Measurements from ENCODE around the gene ASTN2.

ASTN2 gene

DNA sequence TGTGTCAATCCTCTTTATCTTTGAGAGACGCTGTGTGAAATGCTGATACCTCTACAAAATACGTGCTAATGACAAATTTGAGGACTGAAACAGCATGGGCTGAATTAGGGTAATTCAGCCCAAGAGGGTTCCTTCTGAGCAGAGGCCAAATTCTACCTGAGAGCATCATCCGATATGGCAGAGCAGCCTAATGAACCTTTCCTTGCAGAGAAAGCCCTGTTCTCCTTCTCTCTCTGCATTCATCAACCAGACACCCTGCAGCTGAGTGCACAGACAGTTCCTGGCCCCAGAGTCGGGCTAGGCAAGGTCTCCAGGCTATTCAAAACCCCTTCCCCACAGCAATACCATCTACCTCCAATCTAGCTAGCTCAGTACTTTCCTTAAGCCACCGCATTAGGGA, 649.8 kb downstream of the ASTN2 start:
- no peak overlapping the region for H3K27ac ChIP-seq
- no peak for TF ChIP-seq ZFX (IDR thresholded peaks at IDR 0.05)
- TF ChIP-seq, protein P1, sequence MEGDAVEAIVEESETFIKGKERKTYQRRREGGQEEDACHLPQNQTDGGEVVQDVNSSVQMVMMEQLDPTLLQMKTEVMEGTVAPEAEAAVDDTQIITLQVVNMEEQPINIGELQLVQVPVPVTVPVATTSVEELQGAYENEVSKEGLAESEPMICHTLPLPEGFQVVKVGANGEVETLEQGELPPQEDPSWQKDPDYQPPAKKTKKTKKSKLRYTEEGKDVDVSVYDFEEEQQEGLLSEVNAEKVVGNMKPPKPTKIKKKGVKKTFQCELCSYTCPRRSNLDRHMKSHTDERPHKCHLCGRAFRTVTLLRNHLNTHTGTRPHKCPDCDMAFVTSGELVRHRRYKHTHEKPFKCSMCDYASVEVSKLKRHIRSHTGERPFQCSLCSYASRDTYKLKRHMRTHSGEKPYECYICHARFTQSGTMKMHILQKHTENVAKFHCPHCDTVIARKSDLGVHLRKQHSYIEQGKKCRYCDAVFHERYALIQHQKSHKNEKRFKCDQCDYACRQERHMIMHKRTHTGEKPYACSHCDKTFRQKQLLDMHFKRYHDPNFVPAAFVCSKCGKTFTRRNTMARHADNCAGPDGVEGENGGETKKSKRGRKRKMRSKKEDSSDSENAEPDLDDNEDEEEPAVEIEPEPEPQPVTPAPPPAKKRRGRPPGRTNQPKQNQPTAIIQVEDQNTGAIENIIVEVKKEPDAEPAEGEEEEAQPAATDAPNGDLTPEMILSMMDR (conservative IDR thresholded peaks at IDR 0.05), result no peak

DNA sequence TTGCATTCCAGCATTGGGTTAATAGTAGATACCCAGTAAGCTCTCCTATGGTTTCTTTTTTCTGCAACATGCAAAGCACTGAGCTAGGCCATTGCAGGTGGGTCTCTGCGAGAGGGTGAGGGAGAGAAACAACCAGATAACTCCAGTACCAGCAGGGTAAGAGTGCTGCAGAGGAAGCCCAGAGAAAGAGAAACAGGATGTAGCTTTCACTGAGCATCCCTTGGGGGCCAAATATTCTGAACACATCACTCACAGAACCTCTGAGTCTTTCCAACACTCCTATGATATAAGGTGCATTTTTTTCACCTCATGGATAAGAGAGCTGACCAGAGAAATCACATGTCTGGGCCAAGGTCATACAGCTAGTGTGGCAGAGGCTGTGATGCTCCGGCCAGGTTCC, 651.1 kb downstream of the ASTN2 start:
- no peak overlapping the region for H3K27ac ChIP-seq
- TF ChIP-seq, protein P1 (conservative IDR thresholded peaks at IDR 0.05), result no peak
- no peak for TF ChIP-seq ZFX (IDR thresholded peaks at IDR 0.05)

DNA sequence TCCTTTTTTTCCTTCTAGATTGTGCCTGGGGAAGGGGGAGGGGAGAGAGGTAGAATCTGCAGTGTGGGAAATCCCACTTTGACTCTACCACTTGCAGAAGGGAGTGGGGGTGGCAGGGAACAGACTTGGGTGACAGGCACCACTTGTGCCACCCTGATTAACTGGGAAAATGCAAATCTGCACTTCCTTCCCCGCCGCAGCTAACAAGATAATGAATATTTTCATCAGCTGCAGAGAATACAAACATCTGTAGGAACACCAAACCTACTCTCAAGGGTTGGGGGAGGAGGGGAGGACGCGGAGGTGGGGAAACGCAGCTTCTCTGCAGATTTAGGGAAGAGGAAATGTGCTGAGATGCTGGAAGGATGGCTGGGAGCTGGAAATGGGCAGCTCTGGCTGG, 654.2 kb downstream of the ASTN2 start:
- no peak for TF ChIP-seq ZFX (IDR thresholded peaks at IDR 0.05)
- TF ChIP-seq, protein P1 (conservative IDR thresholded peaks at IDR 0.05), result no peak

DNA sequence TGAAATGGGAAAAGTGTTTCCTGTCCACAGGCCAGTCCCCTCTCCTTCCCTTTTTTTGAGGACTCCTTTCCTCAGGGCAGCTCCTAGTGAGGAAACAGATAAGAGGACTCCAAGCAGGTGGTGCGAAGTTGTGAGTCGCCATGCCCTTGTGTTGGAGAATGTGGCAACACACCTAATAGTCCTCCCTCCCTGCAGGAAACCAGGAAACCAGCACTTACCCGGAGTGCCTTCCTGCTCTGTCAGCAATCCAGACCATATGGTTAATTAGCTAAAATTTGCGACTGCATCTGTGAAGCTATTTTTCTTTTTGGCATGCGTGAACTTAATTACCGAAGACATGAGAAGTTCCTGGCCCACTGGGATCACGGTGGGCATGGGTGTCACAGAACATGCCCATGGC, 657.8 kb downstream of the ASTN2 start:
- no peak overlapping the region for H3K27ac ChIP-seq
- no peak for TF ChIP-seq ZFX (IDR thresholded peaks at IDR 0.05)
- TF ChIP-seq, protein P1 (conservative IDR thresholded peaks at IDR 0.05), result no peak

More for the DNA sequence above, 654.2 kb downstream of the ASTN2 start:
- no peak overlapping the region for H3K27ac ChIP-seq

DNA sequence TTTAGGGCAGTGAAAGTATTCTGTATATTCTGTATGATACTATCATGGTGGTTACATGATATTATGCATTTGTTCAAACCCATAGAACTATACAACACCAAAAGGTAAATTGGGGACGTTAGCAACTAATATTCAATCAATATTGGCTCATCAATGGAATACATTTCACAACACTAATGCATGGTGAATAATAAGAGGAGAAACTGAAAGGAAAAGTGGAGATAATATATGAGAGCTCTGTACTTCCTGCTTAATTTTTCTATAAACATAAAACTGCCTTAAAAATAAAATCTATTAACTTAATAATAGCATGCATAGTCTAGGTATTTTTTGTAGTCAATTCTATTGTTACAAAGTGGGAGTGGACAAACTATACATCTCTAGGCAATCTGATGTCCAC, 661.5 kb downstream of the ASTN2 start:
- TF ChIP-seq, protein P1 (conservative IDR thresholded peaks at IDR 0.05), result no peak
- TF ChIP-seq ZFX (IDR thresholded peaks at IDR 0.05), result no peak
- H3K27ac ChIP-seq, result no peak overlapping the region

DNA sequence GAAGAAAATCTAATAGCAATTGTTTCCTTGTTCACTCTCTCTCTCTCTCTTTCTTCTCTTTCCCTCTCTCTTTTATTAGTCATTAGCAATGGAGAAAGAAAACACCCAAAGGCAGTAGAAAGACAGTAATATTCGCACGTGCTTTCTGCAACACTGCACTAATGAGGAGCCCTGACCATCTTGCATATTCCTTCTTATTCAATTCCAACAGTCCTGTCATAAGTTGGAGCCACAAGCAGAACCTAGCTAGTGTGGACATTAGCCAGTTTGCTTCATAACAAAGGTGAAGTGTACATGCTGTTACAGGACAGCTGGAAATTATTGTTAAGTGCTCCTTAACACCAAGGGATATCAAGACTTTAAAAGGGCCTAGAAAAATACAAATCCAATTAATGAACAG, 664.3 kb downstream of the ASTN2 start:
- no peak overlapping the region for H3K27ac ChIP-seq

DNA sequence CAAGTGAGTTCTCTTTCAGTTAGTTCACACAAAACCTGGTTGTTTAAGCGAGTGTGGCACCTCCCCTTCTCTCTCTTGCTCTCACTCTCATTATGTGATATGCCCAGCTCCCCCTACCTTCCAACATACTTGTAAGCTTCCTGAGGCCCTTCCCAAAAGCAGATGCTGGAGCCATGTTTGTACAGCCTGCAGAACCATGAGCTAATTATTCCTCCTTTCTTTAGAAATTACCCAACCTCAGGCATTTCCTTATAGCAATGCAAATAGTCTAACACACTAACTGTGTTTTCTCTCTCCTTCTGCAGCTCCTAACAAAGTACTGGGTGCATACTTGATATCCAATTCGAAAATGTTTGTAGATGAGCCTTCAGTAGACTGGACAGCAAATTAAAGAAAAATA, 665.1 kb downstream of the ASTN2 start:
- no peak for TF ChIP-seq ZFX (IDR thresholded peaks at IDR 0.05)
- TF ChIP-seq, protein P1 (conservative IDR thresholded peaks at IDR 0.05), result no peak
- no peak overlapping the region for H3K27ac ChIP-seq

More for the DNA sequence above, 664.3 kb downstream of the ASTN2 start:
- no peak for TF ChIP-seq ZFX (IDR thresholded peaks at IDR 0.05)
- TF ChIP-seq, protein P1 (conservative IDR thresholded peaks at IDR 0.05), result no peak
